NCI-H82 treated with DMSO at 0.1 percent for 48 hours (cell line): ENCODE results near the gene HOXC11.

Experiments
- DNase-seq: peaks from one replicate; lab custom pipeline; 2025; ENCODE audit not compliant: unreplicated experiment; lab: John Stamatoyannopoulos, UW

The HOXC11 gene

DNA sequence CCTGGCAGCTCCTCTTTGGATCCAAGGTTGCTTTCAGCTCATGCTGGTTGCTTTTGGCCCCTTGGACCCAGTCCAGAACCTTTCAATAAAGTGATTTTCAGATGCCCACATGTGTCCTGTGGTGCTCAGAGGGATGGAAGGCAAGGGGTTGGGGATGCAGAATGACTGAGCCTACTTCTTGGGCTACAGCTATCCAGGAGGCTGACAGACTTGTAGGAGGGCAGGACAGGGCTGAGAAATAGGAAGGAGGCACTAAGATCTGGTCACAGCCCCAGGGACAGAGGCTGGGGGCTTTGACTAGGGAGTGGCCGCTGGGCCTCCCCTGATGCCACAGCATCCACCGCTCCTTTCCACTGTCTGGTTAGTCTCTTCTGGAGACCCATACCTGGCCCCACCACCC lies 1.2 kb upstream of the HOXC11 start:
- no peak for DNase-seq

DNA sequence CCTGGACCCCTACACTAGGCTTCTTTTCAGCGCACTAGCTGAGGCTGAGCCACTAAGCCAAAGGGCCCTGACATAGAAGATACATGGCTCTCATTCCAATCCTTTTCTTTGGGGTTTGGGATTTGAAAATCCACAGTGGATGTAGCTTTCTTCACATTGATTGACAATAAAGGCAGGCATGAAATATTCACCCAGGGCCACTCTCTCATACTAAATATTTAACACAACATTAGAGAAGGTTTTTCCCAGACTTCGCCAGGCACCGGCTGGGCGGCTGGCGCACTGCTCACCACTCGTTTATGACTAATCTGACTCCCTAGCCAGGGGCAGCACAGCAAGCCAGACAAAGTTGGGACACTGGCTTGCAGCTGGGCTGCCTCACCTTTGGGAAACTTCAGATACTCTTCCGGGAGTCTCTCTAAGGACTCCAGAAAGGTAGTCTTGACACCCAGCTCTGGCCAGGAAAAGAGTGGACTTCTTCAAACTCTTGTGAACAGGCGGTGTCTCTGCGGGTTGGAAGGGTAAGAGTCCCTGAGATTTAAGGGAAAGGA lies 699 bp upstream of the HOXC11 start:
- DNase-seq = no peak

DNA sequence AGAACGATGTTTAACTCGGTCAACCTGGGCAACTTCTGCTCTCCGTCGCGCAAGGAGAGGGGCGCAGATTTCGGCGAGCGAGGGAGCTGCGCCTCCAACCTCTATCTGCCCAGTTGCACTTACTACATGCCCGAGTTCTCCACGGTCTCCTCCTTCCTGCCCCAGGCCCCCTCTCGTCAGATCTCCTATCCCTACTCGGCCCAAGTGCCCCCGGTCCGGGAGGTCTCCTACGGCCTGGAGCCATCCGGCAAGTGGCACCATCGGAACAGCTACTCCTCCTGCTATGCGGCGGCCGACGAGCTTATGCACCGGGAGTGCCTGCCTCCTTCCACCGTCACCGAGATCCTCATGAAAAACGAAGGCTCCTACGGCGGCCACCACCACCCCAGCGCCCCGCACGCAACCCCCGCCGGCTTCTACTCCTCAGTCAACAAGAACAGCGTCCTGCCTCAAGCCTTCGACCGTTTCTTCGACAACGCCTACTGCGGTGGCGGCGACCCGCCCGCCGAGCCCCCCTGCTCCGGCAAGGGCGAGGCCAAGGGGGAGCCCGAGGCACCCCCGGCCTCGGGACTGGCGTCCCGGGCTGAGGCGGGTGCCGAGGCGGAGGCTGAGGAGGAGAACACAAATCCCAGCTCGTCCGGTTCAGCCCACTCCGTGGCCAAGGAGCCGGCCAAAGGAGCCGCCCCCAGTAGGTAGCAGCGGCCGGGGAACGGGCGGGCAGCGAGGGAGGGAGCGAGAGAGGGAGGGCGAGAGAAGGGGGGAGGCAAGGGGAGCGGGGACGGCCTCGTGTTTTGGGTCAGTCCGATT lies 513 bp downstream of the HOXC11 start:
- no peak for DNase-seq

DNA sequence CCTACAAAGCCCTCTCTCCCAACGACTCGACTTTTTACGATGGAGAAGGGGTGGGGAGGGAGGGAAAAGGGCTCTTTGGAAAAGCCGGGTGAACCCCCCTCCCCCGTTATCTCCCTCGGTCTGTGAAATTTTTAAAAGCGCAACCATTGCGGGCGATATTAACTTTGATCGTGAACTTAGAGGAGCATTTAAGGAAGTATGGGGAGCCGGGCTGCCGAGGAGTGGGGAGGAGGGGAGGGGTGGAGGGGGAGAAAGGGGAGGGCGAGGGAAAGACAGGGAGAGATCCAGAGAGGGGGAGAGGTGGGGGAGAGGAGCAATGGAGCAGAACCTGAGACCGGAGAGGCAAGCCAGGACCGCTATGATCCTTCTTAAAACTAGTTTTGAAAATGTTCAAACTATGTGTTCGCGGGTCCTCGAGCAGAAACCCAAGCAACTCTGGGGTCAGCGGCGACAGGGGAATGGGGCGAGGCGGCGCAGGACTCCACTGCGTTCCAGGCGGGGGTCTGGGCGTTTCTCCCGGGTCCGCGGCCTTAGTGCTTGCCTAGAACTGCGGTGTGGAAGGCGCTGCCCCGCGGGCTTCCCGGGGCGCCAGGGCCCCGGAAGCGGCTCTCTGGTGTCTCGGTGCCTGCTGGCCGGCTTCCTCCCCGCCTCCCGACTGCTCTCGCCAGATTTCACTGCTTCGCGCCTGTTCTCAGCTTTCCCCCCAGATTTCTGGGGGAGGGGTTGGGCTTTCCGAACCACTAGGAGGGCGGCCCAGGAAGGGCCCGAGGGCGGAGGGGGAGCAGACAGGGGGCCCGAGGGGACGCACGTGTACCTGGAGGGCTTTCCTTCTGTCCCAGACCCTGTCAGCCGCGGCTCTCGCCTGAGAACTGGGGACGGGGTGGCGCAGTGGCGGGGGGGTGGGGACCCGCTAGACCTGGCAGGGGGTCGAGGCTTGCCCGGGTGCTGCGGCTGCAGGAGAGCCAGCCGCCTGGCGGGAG lies 1.4 kb downstream of the HOXC11 start, which contains the start of gene HOTAIR:
Gene HOTAIR, minus strand, starts transcription at position 871 of the 980 bp plus-strand sequence.
- DNase-seq = no peak

DNA sequence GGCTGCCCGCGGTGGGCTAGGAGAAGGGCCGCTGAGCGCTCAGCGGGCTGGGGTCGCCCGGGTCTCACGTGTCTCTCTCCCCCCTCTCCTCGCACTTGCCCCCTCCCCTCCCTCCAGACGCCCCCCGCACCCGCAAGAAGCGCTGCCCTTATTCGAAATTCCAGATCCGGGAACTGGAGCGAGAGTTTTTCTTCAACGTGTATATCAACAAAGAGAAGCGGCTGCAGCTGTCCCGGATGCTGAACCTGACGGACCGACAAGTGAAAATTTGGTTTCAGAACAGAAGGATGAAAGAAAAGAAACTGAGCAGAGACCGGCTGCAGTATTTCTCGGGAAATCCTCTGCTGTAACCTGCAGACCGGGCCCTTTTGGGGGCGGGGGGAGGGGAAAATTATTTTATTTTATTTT lies 2.1 kb downstream of the HOXC11 start:
- no peak for DNase-seq

DNA sequence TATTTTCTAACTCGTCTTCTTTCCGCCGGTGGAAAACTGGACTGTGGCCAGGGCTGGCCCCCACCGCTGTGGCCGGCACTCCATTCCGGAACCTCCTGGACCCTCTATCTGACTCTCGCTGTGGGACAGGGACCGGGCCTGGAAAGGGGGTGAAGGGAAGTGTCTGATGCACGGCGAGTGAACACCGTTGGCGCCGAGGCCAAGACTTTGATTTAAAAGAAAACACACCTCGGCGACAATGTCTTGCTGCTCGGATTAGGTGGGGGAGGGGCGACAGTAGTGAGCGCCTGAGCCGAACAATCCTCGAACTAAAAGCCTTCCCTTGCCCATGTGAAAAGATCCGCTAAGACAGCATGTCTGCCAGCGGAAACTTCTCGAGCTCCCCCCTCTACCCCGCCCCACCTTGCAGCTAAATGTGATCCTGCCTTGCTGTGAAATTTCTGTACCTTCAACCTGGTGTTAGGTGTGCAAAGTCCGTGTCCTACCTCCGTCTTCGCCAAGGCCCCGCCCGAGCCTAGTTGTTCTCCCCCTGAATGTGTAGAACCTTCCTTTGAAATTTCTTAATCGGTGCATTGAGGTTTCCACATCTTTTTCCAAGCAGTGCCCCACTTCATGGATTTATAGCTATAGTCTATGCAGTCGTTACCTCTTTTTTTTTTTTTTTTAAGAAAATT lies 2.7 kb downstream of the HOXC11 start:
- no peak for DNase-seq

DNA sequence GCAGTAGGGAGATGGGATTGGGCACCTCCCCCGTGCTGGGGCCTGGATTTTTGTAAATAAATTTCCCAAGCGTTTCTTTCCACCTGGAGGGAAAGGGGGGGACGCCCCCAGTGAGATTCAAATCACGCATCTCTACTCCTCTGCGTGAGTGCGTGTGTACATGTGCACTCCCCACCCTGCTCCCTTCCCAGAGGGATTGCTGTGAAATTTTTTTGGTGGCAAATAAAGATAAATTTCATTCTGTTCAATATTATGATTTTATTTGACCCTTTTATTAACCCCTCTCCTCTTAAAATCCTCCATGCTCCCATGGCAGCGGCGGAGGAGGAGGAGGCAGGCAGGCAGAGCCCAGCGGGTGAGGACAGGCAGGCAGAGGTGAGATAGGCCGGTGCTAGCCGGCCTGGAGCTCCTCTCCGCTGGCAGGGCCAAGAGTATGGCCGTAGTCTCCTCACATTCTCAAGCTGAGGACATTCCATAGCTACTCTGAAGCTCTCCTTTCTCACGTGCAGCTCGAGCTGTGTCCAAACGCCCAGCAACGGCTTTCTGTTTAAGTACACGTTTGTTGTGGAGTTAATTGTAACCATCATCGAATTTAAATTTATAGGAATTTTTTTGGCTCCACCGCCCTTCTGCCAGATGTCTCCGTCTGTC lies 3.4 kb downstream of the HOXC11 start:
- no peak for DNase-seq

DNA sequence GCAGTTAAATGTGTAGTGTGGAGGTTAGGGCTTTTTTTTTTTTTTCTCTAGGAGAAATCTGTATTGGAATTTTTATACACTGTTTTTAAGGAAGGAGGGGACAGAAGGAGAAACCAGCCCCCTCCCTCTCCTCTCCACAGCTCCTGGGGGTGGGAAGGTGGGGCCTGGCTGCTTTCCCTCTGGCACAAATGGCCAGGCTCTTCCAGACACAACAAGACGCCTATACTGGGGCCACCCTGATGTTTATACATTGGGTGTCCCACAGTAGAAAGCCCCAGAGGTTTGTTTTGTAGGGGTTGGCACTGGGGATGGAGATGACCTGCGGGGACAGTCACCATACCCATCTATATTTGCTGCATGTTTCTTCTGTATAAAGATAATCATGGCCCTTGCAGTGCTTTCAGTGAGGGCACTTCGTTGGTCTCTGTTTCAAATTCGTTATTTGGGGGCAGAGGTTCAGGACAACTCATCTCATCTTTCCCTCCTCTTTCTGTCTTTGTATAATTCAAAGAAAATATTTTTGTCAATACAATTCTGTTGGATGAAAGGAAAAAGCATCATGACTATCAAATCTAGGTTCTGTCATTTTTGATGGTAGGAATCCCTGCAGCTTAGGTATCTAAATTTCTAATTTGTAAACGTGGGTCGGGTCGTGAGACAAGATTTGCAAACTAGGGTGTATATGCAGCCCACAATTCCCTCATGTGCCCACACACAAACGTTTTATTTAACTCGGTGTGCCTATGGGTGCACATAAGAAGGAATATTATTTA lies 4.1 kb downstream of the HOXC11 start:
- no peak for DNase-seq

DNA sequence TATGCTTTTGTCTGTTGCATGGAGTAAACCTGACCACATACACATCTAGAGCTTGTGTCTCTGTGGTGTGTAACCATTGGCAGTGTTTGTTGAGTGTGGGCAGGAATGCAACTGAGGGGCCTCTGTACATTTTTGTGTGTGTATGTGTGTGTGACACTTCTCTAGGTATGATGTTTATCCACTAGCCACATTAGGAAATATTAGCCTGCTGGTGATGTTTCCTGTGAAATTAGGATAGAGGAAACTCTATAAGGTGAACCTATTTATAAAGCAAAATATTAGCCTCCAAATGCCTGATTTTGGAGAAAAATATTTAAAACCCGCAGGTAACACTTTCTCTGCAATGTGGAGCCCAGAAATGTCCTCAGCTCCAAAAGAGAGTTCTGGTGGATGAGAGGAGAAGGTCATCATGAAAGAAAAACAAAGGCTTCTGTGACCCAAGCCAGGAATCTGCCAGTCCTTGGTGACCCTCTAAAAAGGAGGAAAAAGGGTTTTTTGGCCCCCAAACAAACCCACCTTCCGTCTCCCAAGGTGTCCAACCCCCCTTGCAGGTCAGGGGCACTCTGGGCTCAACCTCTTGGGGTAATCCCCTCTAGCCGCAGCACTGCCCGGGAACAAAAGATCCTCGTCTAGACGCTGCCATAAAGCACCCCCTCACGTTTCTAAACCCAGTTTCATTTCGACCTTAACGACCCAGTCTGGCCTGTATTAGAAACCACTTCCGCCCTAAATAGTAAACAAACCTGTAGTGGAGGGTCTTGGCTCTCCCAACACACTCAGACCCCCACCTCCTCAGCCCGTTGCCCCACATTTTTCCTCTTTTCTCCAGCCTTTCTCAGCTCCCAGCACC lies 4.9 kb downstream of the HOXC11 start:
- DNase-seq = no peak

DNA sequence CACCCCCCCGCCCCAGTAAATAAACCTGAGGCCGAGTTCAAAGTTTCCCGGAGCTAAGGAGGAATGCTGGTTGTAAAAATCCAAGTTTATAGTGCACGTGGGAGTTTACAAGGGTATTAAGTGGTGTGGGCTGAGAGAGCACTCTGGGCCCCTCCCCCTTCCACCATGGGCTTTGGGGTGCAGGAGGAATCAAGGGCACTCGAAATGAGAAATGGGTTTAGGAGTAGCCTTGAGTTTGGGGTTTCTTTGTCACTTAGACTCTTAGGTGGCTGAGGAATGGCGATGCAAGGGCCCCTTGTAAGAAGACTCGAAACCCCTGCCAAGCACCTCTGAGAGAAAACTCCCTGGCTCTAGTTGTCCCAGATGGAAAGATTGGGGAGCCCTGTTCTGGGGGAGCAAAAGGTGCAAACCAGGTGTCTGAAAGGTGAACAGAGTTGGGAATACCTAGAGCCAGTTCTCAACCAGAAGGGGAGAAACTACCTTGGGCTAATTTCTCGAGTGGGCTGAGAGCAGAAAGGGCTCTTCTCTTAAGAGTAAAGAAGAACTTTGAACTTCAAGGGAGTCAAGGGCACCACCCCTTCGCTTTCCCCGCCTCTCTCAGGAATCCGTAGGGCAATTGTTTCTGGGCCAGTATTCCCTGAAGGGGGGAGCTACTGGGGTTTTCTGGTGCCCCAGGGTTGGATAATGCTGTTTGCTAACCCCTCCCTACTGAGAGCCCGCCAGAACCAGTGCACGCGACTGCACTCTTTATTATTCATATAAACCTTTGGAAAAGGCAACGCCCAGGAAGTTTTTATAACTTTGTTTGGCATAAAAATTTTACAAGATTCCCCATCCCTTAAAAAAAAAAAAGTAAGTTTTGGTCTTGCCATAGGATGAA lies 5.8 kb downstream of the HOXC11 start:
- no peak for DNase-seq

DNA sequence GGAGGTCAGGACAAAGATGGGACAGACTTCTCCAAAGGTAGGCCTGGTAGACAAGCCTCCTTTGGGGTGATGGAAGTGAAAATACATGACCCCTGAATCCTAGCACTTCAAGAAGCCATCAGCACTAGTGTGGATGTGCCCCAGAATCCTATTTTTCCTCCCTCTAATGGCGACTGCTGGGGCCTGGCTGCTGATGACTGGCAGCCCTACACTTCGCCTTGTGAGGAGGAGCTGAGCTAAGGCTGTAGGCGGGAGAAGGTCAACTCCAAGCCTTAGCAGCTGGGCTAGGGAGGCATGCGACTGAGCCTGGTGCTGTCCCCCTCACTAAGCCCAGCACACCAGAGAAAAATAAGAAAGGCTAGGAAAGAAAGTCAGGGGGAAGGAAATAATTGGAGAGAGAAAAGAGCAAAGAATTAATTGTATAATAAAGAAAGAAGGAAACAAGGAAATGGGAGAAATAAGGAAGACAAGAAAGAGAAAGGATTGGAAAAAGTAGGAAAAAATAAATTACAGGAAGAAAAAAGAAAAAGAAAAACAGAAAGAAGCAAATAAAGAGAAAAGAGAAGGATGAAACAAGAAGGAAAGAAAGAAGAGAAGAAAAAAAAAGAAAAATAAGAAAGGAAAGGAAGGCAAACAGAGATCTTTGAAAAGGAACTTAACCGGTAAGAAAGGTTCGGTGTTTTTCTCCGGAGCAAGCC lies 7.3 kb downstream of the HOXC11 start:
- DNase-seq = no peak

DNA sequence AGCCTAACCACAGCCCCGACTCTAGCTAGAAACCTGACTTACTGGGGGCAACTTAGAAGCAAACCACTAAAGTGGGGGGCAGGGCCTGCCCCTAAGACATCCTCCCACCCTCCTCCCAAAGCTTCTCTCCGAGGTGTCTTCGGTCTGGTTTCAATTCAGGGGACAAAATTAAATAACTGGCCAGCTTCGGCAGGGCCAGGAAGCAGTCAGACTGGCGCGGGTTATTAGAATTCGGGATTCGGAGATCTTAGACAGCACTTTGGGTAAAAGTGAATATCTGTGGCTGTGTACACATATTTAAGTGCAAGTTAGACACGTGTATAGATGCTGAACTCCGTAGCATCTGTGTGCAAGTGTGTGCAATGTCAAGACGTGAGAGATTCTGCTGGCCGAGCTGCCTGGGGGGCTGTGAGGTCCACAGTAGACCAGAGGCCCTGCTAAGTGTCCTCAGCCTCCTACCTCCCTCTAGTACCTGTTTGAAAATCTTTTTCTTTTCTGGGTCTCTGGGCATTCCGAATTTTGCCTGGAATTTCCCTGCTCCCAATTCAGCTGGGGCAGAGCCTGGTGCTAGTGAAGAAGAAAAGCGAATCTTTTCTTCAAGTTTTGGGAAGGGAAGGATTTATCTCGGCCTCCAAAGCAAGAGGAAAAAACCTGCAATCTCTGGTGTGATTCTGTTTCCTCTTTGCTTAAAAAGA lies 8.0 kb downstream of the HOXC11 start:
- no peak for DNase-seq

DNA sequence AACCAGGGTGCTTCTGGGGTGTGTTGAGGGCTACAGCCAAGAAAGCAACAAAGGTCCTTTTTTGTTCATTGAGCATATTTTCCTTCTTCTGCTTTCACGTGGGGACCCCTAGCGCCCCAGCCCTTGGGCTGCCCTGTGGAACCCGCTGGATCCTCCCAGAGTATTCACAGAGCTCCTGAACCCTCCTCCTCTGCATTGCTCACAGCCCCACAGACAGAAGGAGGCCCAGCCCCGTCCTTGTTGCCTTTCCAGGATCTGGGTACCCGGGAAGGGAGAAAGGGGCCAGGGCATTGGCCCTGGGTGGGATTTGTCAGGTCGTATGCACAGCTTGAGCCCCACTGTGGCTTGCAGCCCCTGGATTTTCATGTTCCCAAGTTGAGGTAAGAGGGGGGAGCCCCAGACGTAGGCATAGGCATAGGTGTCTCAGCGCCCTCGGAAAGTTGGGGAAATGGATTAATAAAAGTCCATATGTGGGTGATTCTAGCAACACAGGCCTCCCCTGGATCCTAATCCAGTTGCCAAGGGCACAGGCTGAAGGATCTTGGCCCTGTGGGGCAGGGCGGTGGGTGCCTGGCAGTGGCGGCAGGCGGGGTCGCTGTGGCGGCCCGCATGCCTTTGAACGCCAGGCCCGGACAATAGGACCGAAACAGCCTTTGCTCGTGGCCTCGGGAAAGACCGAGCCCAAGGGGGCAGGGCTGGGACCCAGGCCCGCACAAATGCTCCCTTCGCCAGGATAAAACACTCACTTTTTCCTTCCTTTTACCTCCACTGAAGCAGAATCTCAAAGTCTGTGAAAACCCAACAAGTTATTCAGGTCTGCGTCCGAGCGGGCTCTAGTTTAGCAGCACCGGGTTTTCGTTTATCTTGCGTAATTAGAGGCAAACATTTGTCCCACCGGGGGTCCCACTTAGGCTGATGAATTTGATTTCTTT lies 9.0 kb downstream of the HOXC11 start:
- DNase-seq = no peak

DNA sequence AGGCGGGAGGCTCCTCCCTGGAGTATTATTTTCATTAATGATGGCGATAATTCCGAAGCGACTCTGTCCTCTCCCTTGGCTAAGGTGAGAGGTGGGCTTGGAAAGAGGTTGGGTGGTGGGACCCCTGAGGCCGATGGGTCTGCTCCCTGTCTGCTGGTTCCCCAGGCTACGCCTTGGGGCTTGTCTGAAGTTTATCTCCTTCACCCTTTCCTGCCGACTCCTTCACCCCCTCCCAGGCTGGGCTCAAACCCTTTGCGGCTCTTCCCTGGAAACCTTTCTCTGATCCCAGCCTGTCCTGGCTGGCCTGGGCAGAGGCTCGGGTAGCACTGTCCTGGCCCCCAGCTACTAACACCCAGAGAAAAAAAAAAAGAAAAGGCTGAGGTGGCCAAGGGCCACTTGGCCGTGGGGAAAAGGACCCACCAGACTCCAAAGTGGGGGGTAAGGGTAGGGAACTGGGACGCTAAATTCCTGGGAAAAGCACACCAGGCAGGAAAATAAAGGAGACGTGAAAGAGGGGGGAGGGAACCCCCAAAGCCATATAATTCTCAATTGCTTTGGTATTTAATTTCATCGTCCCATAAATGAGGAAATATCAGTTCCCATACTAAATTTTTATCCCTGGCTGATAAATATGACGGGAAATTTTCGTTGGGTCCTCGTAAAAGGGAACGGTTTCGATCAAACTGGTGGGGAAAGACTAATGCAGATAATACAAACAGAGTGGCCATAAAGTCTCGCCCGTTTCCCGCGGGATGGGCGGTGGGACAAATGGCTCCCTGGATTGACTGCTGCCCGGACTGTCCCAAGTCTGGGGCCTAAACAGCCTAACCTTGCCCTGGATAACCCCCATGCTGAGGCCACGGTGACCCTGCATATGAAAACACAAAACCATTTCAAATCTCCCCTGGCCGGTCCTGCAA lies 10.0 kb downstream of the HOXC11 start:
- no peak for DNase-seq

DNA sequence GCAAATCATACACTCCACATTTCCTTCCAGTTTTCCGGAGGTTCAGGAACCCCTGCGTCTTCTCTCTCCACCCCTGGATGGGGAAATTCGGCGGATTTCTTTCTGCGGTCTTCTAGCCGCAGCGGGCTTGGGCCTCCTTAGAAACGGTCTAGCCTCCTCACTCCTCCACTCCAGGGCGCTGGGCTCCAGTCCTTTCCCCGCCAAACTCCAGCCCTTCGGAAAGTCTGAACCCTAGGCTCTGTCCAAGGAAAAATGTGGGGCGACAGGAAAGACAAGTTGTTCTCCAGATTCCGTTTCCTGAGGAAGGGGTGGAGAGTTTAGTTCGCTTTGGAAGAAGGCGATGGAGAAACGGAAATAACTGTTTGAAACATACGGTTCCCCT lies 10.6 kb downstream of the HOXC11 start:
- no peak for DNase-seq
